UCSD-AML1 (cell line): Measurements from ENCODE around the gene KHDC4.

Source experiments
- DNase-seq: peaks from one replicate; lab custom pipeline; 2025; ENCODE audit not compliant: unreplicated experiment; lab: John Stamatoyannopoulos, UW

KHDC4 gene

DNA sequence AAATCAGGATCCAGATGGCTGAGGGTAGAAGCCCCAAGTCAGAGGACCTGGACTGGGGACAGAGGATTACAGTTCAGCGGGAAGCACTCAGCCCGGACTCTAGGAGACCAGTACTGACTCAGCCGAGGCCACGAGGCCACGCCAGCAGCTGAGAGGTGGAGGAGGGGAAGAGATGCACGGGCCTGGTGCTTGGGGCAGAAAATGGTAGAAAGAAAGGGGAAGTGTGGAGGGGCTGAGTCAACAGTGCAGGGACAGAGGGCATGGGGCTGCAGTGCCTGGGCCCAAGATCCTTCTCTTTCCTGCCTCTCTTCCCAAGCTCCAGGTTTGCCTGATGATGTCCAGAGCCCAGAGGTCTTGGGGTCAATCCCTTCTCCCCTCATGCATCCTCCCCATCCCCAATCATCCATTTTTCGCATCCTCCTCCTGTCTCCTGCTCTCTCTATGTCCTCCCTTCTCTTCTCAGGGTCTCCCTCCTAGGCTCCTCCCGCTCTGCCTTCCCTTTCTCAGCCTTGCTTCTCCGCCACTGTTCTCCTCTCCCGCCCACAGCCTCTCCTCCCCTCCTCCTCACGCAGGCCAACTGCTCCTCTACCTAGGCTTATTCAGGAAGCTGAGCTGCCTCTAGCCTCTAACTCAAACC, 36.4 kb upstream of the KHDC4 start:
- DNase-seq: peak; percentile 83

DNA sequence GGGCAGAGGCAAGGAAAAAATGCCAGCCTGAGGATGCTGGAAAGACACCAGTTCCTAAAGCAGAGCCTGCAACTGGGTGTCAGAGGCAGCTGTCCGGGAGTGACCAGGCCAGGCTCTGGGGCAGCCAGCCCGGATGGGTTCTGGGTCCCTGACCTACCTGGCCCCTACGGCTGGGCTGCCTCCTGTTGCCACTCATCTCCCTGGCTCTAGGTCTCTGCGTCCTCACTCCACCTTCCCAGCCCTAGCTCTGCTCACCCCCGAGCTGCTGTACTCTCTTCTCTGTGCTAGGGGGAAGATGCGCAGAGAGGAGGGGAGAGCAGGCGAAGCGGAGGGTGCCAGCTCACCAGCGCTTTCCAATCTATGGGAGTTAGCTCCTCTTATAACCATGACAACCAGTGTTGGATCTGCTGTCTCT, 35.2 kb upstream of the KHDC4 start:
- DNase-seq: no peak

DNA sequence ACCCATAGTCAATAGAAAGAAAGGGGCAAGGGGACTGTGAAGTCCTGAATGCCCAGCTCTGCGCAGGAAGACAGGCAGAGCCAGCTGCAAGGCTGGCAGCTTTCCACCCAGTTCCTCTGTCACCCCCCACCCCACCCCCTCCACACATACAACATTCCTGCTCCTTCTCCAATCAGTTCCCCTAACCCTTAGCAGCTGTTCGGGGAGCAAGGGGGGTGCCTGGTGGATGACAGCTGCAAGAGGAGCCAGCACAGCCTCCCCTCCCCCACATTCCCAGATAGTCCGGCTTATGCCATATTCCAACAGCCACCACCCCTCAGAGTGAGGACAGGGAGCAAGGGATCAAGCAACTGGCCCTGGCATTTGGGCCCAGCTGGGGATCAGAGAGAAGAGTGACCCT, 34.5 kb upstream of the KHDC4 start:
- DNase-seq: no peak

GRCh38 chr1:155968051-155968400, 33.8 kb upstream of the KHDC4 start:
- DNase-seq: no peak

DNA sequence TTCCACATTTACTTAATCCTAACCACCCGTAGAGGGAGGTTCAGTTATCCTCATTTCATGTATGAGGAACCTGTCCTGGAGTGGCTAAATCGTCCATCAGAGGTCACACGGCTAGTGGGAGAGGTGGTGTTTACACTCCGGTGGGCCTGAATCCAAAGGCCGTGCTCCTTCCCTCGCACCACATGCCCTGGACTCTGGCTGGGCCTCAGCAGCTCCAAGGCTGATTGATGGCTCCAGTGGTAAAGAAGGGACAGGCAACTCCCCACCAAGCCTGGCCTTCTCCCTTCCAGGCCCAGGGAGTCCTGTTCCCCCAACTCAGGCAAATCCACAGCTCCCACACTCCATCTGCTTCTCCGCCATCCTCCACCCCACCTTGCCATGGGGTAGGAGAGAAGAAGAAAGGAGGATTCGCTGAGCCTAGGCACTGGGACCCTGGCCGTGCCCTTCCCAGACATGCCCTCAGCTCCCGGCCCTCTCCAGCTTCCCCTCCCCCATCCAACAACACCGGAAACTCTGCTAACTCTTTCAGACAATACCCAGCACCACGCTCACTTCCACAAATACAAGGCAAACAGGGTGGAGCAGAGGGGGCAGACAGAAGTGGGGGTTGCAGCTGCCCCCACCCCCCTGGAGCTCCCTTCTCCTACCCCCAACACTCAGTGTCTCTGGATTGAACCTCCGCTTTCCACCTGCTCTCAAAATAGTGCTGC, 33.3 kb upstream of the KHDC4 start:
- peak; percentile 25 for DNase-seq

DNA sequence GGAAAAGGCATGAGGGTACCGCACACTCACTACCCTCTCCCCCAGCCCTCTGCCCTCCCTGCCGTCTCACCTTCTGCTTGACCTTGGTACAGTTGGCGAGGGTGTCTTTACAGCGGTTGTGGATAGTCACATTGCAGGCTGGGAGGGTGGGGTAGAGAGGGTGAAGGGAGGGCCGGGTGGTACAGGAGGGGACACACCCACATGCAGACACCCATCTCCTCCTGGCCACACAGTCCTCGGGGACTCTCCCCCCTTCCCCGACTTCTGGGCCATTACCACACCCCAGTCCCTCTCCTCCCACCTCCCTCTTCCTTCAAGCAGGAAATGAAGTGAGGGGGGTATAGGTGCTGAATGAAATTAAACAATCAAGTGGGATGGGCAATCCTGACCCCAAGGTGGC, 32.5 kb upstream of the KHDC4 start:
- no peak for DNase-seq

DNA sequence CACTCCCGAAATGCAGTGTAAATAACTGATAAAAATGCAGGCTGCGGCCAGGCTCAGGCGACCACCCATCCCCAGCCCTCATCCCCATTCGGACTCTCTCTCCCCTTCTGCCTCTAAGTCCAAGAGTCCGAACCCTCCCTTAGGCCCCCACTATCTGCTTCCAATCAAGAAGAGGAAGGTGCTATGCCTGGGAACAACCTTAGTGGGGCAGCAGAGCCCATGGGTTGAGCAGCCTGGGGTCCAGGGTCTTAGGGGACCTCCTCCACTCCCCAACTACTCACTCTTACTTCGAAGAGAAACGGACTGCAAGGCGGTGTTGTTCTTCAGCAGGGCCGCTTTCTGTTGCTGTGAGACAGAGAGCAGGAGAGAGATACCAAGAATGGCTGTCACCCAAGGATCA, 31.9 kb upstream of the KHDC4 start:
- DNase-seq: no peak

DNA sequence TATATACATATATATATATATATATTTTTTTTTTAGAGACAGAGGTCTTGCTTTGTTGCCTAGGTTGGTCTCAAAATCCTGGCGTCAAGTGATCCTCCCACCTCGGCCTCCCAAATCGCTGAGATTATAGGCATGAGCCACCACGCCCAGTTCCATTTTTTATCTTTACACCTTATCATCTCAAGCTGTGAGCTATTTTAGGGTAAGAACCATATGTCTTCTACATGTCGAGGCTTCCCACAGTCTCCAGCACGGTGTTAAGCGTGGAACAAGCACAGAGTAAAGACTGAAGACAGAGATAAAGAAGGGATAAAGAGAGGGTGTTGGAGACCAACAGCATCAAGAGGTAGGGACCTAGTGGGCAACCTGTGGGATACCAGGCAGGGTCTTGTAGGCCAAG, 30.0 kb upstream of the KHDC4 start:
- no peak for DNase-seq

- no peak for DNase-seq
Observed at GRCh38 chr1:155962599-155963211, 28.5 kb upstream of the KHDC4 start.

DNA sequence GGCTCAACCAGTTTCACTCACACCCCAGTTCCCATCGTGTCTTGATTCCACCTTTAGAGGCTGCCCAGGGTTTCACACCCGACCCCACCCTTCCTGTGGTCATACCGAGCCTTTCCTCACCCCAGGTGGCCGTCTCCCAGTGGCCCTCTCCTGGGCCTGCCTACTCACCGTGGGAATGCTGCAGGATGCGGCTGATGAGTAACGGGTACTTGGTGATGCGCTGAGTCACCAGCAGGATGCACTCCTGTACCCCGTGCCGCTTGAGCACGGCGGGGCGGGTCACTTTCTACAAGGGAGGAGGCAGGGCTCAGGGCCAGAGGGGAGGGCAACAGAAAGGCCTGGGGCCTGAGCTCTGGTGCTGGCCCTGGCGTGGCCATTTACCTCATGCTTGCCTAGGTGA, 27.7 kb upstream of the KHDC4 start:
- peak; percentile 22 for DNase-seq

DNA sequence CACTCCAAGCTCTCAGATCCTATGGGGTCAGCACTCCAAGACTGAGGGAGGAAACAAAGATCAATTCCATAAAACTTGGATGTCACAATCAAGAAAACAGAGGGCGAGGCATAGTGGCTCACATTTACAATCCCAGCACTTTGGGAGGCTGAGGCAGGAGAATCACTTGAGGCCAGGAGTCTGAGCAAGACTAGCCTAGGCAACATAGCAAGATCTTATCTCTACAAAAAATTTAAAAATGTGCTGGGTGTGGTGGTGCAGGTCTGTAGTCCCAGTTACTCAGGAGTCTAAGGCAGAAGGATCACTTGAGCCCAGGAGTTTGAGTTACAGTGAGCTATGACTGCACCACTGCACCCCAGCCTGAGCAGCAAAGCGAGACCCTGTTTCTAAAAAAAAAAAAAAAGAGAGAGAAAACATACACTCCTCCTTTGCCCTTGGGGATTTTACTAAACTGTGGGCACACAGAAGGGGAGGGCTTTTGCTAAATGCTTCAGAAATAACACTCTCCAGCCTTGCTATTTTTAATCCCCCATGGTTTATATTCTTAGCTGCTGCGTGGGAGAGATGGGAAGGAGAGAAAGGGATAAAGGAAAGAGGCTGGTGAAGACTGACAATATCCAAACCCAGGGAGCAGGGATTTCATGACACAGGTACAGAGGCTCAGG, 26.0 kb upstream of the KHDC4 start:
- DNase-seq: no peak

DNA sequence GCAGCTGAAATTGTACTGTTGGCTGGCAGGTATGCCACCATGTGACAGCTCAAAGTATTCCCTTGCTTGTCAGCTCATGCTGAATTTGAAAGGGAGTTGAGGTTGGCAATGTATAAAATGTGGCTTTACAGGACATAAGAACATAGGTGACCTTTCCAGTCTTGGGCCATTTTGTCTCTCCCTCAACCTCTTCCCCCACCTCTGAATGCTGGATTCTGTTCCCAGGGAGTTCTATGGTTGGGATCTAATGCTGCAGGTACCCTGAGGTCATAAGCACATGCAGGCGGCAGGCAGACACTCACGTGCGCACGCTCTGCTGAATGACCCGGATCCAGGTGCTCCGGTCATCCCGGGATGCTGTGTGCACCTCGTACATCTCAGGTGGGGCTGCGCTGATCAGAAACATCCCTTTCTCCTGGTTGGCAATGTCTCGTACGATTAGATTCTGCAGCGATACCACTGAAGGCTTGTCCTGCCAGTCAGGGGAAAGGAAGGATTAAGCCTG, 23.2 kb upstream of the KHDC4 start:
- DNase-seq: no peak

GRCh38 chr1:155954645-155955044, 20.4 kb upstream of the KHDC4 start:
- no peak for DNase-seq

GRCh38 chr1:155952505-155952890, 18.3 kb upstream of the KHDC4 start:
- DNase-seq: no peak

DNA sequence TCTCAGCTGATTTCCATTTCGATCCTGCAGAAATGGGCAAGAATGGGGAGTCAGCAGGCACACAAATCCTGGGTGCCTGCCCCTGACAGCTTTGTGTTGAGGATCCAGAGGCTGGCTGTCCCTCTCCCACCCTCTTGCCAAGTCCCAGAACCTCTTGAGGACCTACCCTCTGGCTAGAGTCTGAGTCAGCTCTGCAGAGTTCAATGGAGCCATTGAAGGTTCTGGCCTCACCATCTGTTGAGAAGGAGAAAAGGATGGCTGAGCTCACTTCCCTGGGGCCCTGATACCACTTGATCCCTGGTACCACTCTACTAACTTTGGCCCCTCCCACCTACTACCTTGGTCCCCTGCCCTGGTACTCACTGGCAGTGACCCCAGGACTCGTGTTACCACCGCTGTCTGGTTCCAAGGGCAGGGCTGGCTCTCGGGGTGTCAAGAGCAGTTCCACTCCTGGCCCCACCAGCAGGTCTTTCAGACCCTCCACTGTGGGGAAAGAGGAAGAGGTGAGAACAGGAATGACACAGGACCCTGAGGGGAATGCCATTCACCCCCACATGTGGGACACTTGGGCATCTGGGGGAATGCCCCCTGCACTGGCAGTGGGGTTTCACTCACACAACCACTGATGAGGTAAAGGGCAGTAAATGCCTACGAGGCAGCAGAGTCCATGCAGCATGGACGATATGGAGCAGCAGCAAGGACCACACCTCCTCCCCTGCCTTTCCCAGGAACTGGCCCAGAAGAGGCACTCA, 17.7 kb upstream of the KHDC4 start:
- no peak for DNase-seq

GRCh38 chr1:155950829-155951228, 16.6 kb upstream of the KHDC4 start:
- DNase-seq: no peak

- DNase-seq: no peak
Observed at GRCh38 chr1:155947741-155948140, 13.5 kb upstream of the KHDC4 start.

GRCh38 chr1:155947292-155947691, 13.1 kb upstream of the KHDC4 start:
- no peak for DNase-seq

DNA sequence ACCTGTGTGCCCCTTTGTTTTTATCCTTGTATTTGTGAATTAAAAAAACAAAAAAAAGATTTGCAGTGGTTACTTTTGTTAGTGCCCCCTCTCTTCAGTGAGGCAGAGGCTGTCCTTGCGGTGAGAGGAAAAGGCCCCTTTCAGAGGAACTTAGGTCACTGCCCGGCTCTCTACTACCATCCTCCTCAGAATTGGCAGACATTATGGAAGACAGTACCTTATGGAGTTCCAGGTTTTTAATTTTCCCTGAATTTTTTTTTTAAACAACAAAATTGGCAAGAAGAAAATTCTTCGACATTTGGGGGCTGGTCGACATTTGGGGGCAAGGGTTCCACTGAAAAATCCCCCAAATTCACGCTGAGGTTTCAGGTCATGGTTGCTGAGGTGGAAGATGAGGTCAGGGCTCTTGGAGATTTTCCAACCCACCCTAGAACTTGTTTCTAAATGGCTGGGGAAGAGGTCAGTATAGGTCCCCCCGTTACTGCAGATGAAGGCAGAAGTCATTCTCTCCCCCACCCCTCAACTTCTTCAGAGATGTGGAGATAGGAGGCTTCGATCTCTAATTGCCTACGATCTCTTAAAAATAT, 12.5 kb upstream of the KHDC4 start:
- DNase-seq: no peak

- no peak for DNase-seq
Observed at GRCh38 chr1:155944444-155944799, 10.2 kb upstream of the KHDC4 start.

DNA sequence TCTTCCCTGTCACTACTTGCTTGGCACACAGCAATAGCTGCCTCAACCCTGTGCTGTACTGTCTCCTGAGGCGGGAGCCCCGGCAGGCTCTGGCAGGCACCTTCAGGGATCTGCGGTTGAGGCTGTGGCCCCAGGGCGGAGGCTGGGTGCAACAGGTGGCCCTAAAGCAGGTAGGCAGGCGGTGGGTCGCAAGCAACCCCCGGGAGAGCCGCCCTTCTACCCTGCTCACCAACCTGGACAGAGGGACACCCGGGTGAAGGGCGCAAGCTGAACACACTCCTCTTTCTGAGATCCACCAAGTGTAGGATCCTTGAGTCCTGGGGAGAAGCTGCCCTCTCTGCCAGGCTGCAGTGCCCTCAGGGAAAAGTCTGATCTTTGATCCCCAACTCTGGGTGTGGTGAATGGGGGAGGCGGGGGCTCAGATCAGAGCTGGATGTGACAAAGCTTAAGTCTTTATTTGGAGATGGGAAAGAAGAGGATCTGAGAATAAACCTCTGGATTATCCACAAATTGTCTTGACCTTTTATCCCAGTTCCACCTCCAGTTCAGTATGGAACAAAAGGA, 8.4 kb upstream of the KHDC4 start:
- no peak for DNase-seq
